RWPE1 (cell line): ENCODE measurements around the gene VAMP5.

Source experiments
- CTCF ChIA-PET: fragments of 350-600 bp; sonication (Branson Sonifier 250); formaldehyde crosslinking; extraction: SDS; loops from one replicate; lab custom pipeline; 2021; lab: Yijun Ruan, JAX
- POLR2A ChIA-PET: fragments of 400-600 bp; formaldehyde crosslinking; extraction: SDS; loops from one replicate; lab custom pipeline; 2020; ENCODE audit warnings: antibody characterized with exemption; ENCODE audit not compliant: low non-redundant PET; lab: Yijun Ruan, JAX
- DNase-seq: peaks from one replicate; pipeline ENCODE4 v3.0.0; 2012; ENCODE audit warnings: low spot score
- H3K27ac ChIP-seq: fragments of 450-650 bp; 2 replicates; pipeline ENCODE4 v1.5.1; 2017
- TF ChIP-seq, protein P1 (sequence below): fragments of 450-650 bp; conservative IDR thresholded peaks from 2 replicates; pipeline ENCODE4 v1.5.1; 2017; ENCODE audit warnings: low read depth, mild to moderate bottlenecking

VAMP5 gene, protein sequence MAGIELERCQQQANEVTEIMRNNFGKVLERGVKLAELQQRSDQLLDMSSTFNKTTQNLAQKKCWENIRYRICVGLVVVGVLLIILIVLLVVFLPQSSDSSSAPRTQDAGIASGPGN

DNA sequence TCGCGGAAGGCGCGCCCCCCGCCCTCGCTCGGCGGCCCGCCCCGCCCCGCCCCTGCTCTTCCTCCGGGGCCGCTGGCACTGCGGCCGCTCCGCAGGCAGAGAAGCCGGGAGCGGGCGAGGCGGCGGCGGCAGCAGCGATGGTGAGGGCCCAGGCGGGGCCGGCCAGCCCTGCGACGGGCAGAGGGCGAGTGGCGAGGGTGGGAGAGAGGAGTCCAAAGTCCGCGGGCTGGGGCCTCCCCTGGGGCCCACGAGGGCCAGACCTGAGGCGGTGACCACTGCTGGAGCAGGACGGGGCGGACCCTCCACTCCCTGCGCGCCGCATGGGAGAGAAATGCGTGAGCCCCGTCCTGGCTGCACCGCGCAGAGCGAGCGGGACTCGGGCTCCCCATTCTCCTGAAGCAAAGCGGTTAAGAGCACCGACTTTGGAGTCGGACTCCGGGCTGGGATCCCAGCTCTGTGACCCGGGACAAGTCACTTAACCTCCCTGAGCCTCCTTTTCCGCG is at the start of gene VAMP5:
Gene VAMP5, plus strand, starts transcription at position 78 of the 503 bp plus-strand sequence. Its CDS starts 60 bp downstream, at position 138.
- ChIA-PET CTCF (no interaction called here), POLR2A (no interaction called here)
- peak within 1 kb of the TSS; percentile 91 for H3K27ac ChIP-seq
- TF ChIP-seq, protein P1, sequence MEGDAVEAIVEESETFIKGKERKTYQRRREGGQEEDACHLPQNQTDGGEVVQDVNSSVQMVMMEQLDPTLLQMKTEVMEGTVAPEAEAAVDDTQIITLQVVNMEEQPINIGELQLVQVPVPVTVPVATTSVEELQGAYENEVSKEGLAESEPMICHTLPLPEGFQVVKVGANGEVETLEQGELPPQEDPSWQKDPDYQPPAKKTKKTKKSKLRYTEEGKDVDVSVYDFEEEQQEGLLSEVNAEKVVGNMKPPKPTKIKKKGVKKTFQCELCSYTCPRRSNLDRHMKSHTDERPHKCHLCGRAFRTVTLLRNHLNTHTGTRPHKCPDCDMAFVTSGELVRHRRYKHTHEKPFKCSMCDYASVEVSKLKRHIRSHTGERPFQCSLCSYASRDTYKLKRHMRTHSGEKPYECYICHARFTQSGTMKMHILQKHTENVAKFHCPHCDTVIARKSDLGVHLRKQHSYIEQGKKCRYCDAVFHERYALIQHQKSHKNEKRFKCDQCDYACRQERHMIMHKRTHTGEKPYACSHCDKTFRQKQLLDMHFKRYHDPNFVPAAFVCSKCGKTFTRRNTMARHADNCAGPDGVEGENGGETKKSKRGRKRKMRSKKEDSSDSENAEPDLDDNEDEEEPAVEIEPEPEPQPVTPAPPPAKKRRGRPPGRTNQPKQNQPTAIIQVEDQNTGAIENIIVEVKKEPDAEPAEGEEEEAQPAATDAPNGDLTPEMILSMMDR: no peak
- DNase-seq: no peak

DNA sequence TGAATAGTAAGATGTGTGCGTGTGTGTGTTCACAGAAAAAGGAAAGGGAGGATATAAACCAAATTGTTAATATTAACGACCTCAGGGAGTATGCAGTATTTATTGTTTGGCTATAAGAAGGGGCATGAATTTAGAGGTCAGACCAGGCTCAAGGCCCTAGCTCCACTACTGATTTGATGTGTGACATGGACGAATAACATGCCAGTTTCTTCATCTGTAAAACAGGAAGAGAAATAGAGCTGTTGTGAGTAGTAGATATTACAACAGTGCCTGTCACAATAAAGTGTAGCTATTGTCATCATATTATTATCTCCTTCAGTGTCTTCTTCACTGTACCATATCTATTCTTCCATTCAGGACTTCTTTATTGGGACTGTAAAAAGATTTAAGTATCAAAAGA is 49.4 kb upstream of the VAMP5 start:
- TF ChIP-seq, protein P1: no peak
- DNase-seq: no peak
- ChIA-PET POLR2A (no interaction called here), CTCF (interaction anchor here (0.6 to 0.8 kb wide), 2 partner anchors 114 to 1842 kb away, joined by 3 read pairs; no protein-coding TSS in a partner anchor)
- no peak overlapping the region for H3K27ac ChIP-seq

DNA sequence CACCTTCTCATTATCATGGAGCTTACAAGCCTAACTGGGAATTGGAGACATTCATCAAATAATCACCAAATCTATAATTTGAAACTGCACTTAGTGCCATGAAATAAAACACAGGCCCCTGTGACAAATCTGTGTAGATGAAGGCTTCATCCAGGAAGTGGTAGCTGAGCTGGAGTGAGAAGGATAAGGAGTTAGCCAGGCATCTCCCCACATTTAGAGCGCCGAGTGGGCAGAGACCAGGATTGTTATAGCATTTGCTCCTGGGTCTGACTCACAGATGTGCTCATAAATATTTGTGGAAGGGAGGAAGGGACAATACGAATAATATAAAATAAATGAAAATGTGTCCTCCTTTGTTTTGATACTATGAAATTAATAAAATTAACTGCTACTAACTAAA is 47.8 kb upstream of the VAMP5 start:
- ChIA-PET CTCF (no interaction called here), POLR2A (interaction anchor here (0.6 to 0.7 kb wide), 3 partner anchors 9 to 182 kb away, joined by 3 to 4 read pairs (median 4); no protein-coding TSS in a partner anchor)
- H3K27ac ChIP-seq: 0 out of 2 replicates have a peak overlapping the region, but pooled peaks have one; percentile 27
- TF ChIP-seq, protein P1: no peak
- peak; percentile 37 for DNase-seq

DNA sequence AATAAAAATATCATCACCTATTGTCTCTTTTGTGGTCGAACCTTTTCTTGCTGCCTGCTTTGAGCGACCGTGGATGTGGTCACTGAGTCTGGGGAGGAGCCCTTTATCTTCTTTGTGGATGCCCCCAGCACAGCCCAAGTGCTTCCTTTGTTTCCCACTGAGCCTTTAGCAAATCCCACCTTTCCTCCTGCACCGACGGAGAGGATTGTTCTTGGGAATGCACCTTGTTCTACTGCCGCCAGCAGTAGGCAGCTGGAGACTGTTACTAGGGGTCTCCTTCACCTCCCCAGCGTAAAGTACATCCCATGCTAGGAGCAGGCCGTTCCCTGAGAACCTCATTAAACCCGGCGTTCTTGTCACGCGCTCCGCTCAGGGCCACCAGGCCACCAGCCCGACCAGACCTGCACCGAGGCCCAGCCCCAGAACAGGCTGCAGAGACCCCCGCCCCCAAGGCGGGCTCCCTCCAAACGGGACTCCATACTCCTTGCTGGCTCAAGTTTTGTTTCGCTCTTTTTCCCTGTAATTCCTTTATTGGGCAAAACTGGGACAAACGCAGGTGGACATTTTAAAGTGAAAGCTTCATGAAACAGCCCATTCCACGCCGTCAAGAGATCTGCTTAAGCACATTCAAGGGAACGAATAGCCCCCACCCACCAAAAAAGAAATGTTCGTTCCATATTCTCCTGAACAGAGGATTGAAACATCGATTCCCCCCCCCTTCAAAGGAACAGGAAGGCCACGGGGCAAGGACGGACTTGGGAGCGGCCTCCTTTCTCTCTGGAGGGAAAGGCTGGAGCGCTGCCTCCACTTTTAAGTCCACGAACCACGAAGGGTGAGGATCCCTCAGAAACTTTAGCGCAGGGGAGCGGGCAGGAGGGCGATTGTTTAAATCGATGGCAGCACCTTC is 46.4 kb upstream of the VAMP5 start:
- ChIA-PET CTCF (interaction anchor here (0.6 to 1.5 kb wide), 5 partner anchors 14 to 118 kb away, joined by 3 to 9 read pairs (median 5); no protein-coding TSS in a partner anchor), POLR2A (interaction anchor here (0.6 to 2.2 kb wide), 12 partner anchors 11 to 998 kb away, joined by 3 to 10 read pairs (median 4); no protein-coding TSS in a partner anchor)
- no peak for DNase-seq
- peak overlapping the region; percentile 98 for H3K27ac ChIP-seq
- TF ChIP-seq, protein P1: no peak

DNA sequence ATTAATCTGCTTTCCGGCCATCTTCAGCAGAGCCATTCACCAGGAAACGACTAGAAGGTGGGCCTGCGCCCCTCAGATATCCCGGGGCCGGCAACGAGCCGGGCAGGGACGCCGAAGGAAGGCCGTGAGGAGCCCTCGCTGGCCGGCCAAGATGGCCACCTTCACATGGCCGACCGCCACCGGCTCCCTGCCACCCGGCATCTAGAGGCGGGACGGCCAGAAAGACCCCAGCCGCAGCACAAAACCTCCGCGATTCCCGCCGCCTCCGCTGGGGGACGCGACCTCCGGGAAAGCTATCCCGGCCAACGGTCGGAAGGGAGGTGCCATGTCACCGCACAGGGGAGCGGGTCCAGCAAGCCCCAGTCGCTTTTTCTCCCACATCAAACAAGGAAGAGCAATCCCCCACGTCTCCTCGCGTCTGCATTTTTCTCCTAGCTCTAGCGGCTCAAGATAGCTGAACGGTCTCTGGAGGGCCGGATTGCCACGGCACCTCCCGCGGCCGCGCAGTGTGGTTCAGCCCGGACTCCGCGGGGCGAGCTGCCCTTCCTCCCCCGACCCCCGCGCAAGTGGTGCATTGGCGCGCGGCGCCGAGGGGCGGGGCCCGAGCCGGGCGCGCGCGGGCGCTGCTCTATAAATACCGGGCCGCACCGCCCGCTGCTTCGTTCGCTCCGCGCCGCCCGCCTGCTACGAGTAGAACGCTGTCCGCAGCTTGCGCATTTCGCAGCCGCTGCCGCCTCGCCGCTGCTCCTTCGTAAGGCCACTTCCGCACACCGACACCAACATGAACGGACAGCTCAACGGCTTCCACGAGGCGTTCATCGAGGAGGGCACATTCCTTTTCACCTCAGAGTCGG is 45.5 kb upstream of the VAMP5 start, which contains the start of gene MAT2A:
Gene MAT2A, plus strand, starts transcription at position 662 of the 854 bp plus-strand sequence. Its CDS starts 120 bp downstream, at position 782.
- TF ChIP-seq, protein P1: peak; percentile 80
- peak within 1 kb of the TSS; percentile 98 for H3K27ac ChIP-seq
- POLR2A ChIA-PET: interaction anchor here (0.5 to 2.2 kb wide), 18 partner anchors 12 to 997 kb away, joined by 3 to 10 read pairs (median 4); partner anchors contain the start of gene SH2D6
- DNase-seq: peak; percentile 87
- CTCF ChIA-PET: interaction anchor here (0.6 to 1.5 kb wide), 11 partner anchors 13 to 119 kb away, joined by 3 to 9 read pairs (median 4); no protein-coding TSS in a partner anchor
